Smooth muscle cell (in vitro differentiated cells): ENCODE measurements around the gene NFIB. TPM values are rescaled to one million over a fixed set of nuclear protein-coding genes. Genes with fewer than 3 reads are reported as not detected.

Experiments
- DNase-seq: peaks from one replicate; lab custom pipeline; 2025; ENCODE audit not compliant: unreplicated experiment; lab: John Stamatoyannopoulos, UW
- H2AFZ ChIP-seq: fragments of 200-600 bp; sonication (generic); 2 replicates; pipeline ENCODE4 v1.6.0; 2016; ENCODE audit warnings: antibody characterized with exemption, low read depth, mild to moderate bottlenecking
- H3F3A ChIP-seq: fragments of 200-600 bp; sonication (generic); 2 replicates; pipeline ENCODE4 v1.6.0; 2017; ENCODE audit warnings: antibody characterized with exemption, low read depth
- H3K27ac ChIP-seq: fragments of 200-600 bp; sonication (generic); 2 replicates; pipeline ENCODE4 v1.5.1; 2016; ENCODE audit warnings: low read depth, mild to moderate bottlenecking
- H3K27me3 ChIP-seq: fragments of 200-600 bp; sonication (generic); 2 replicates; pipeline ENCODE4 v1.6.1; 2016; ENCODE audit warnings: low read depth, mild to moderate bottlenecking
- H3K36me3 ChIP-seq: fragments of 200-600 bp; sonication (generic); 2 replicates; pipeline ENCODE4 v1.5.1; 2016; ENCODE audit warnings: low read depth
- H3K4me1 ChIP-seq: fragments of 200-600 bp; sonication (generic); 2 replicates; pipeline ENCODE4 v1.5.1; 2016; ENCODE audit warnings: low read depth
- H3K4me2 ChIP-seq: fragments of 200-600 bp; sonication (generic); 2 replicates; pipeline ENCODE4 v1.6.0; 2016; ENCODE audit warnings: mild to moderate bottlenecking
- H3K4me3 ChIP-seq: fragments of 200-600 bp; sonication (generic); 2 replicates; pipeline ENCODE4 v1.5.1; 2016; ENCODE audit warnings: mild to moderate bottlenecking
- H3K79me2 ChIP-seq: fragments of 200-600 bp; sonication (generic); 2 replicates; pipeline ENCODE4 v1.6.0; 2016; ENCODE audit warnings: low read depth, mild to moderate bottlenecking
- H3K9ac ChIP-seq: fragments of 200-600 bp; sonication (generic); 2 replicates; pipeline ENCODE4 v1.6.0; 2016; ENCODE audit warnings: low read depth
- H3K9me3 ChIP-seq: fragments of 200-600 bp; sonication (generic); replicated peaks from 2 replicates; pipeline ENCODE4 v1.5.1; 2016; ENCODE audit warnings: low read depth
- H4K20me1 ChIP-seq: fragments of 200-600 bp; sonication (generic); 2 replicates; pipeline ENCODE4 v1.6.0; 2016; ENCODE audit warnings: low read depth
- CTCF ChIP-seq: fragments of 200-600 bp; sonication (generic); IDR thresholded peaks from 2 replicates; pipeline ENCODE4 v1.5.1; 2017; ENCODE audit warnings: borderline replicate concordance, mild to moderate bottlenecking, antibody characterized with exemption; ENCODE audit not compliant: insufficient read depth, poor library complexity, severe bottlenecking
- WGBS: methylation state at CpG from one replicate; pipeline ENCODE4 v1.1.7; 2016; ENCODE audit warnings: low lambda C conversion rate; 5-methylcytosine and 5-hydroxymethylcytosine counted together
- polyA plus RNA-seq: library from polyadenylated mRNA; unstranded; fragments of >200 nt; fragmentation: Nextera tagmentation; extraction: Ambion mirVana; gene quantifications from 2 replicates; pipeline ENCODE4 v1.2.1, GENCODE V29; 2016
- total RNA-seq: library from RNA; depleted of rRNA; stranded (reverse); fragments of >200 nt; gene quantifications from 2 replicates; pipeline ENCODE4 v1.2.3, GENCODE V29; 2014

The NFIB gene
- total and polyA plus RNA-seq, 2 experiments from 2014 or later = 0.93 to 1.7 TPM

- no peaks in the 10 kb centered on the region for H3K9me3 ChIP-seq
- H3K27me3 ChIP-seq = peaks cover 4% of the 10 kb centered on the region
- 97% methylated on average over 11 of the region's 11 CpGs for WGBS
- H3K4me2 ChIP-seq = no peak overlapping the region
- no peak for DNase-seq
- peaks cover 8% of the 10 kb centered on the region for H3K4me1 ChIP-seq
- no peak overlapping the region for H3K27ac ChIP-seq
- no peaks in the 10 kb centered on the region for H4K20me1 ChIP-seq
- no peak overlapping the region for H2AFZ ChIP-seq
- no peak overlapping the region for H3K9ac ChIP-seq
- H3K79me2 ChIP-seq = no peaks in the 10 kb centered on the region
- no peak for TF ChIP-seq CTCF
- no peak overlapping the region for H3K4me3 ChIP-seq
- H3F3A ChIP-seq = no peaks in the 10 kb centered on the region
- H3K36me3 ChIP-seq = no peaks in the 10 kb centered on the region
These were observed 86.9 kb downstream of the NFIB start for GRCh38 chr9:14226855-14227532.

GRCh38 chr9:14223081-14223480 lies 90.9 kb downstream of the NFIB start:
- Histone ChIP-seq H4K20me1 (no peaks in the 10 kb centered on the region), H3K4me1 (no peaks in the 10 kb centered on the region), H3K27me3 (no peaks in the 10 kb centered on the region), H2AFZ (no peak overlapping the region), H3K9me3 (no peaks in the 10 kb centered on the region), H3K4me3 (no peak overlapping the region), H3F3A (no peaks in the 10 kb centered on the region), H3K4me2 (no peak overlapping the region), H3K9ac (no peak overlapping the region), H3K79me2 (no peaks in the 10 kb centered on the region), H3K36me3 (no peaks in the 10 kb centered on the region), H3K27ac (no peak overlapping the region)
- WGBS = 95% methylated on average over 5 of the region's 5 CpGs
- no peak for DNase-seq
- TF ChIP-seq CTCF = no peak

GRCh38 chr9:14222149-14222835 lies 91.6 kb downstream of the NFIB start:
- no peak for DNase-seq
- H3K9me3 ChIP-seq = no peaks in the 10 kb centered on the region
- H3K36me3 ChIP-seq = no peaks in the 10 kb centered on the region
- 100% methylated on average over 1 of the region's 1 CpG for WGBS
- TF ChIP-seq CTCF = no peak
- no peaks in the 10 kb centered on the region for H3K4me1 ChIP-seq
- no peak overlapping the region for H2AFZ ChIP-seq
- H3F3A ChIP-seq = no peaks in the 10 kb centered on the region
- H3K4me2 ChIP-seq = no peak overlapping the region
- H3K79me2 ChIP-seq = no peaks in the 10 kb centered on the region
- H3K9ac ChIP-seq = no peak overlapping the region
- no peak overlapping the region for H3K4me3 ChIP-seq
- H3K27ac ChIP-seq = no peak overlapping the region
- no peaks in the 10 kb centered on the region for H3K27me3 ChIP-seq
- H4K20me1 ChIP-seq = no peaks in the 10 kb centered on the region

GRCh38 chr9:14221558-14221957 lies 92.4 kb downstream of the NFIB start:
- Histone ChIP-seq H3F3A (no peaks in the 10 kb centered on the region), H3K79me2 (no peaks in the 10 kb centered on the region), H3K4me1 (no peaks in the 10 kb centered on the region), H3K4me2 (no peak overlapping the region), H3K9ac (no peak overlapping the region), H2AFZ (no peak overlapping the region), H3K36me3 (no peaks in the 10 kb centered on the region), H3K4me3 (no peak overlapping the region), H4K20me1 (no peaks in the 10 kb centered on the region), H3K27me3 (no peaks in the 10 kb centered on the region), H3K27ac (no peak overlapping the region), H3K9me3 (no peaks in the 10 kb centered on the region)
- TF ChIP-seq CTCF = no peak
- DNase-seq = no peak
